Pancreas (tissue), 10 donors: Measurements from ENCODE around the gene GYPE. TPM values are rescaled to one million over a fixed set of nuclear protein-coding genes. Genes with fewer than 3 reads are reported as not detected.
A peak's percentile ranks its signal among the peaks of the same experiment; 100 is the strongest.
"Not testable (repeated sequence)": the region's sequence is repeated elsewhere in the genome, so short reads cannot be mapped to it uniquely, and the experiment has no call there.

Experiments
- ATAC-seq, 4 donors: fragments of 200-7000 bp; cut with Tn5 transposase; one replicate each; pipeline versions ENCODE4 v1.8.0 to v1.9.1; 2020; ENCODE audit warnings: mild to moderate bottlenecking in 4 of 4, moderate library complexity in 4 of 4
- DNase-seq, 6 donors: peaks; one replicate each; pipeline ENCODE4 v3.0.0-alpha.2; 2020
- FAIRE-seq: peaks from 2 replicates; lab custom pipeline; 2012; peaks lifted over from hg19 to GRCh38; lab: Jason Lieb, UNC
- H3K27ac ChIP-seq, 4 donors: fragments of 200-600 bp; sonication (generic); 1 replicate in 3 of 4; 2 replicates in 1 of 4; pipeline versions ENCODE4 v1.5.0 to v1.8.0; 2020
- H3K27me3 ChIP-seq, 4 donors: fragments of 200-600 bp; one replicate each; pipeline ENCODE4 v1.8.0; 2021
- H3K36me3 ChIP-seq, 3 donors: fragments of 200-600 bp; sonication (generic) in 1 of 3; one replicate each; pipeline versions ENCODE4 v1.5.0 to v1.8.0; 2020 to 2021
- H3K4me1 ChIP-seq, 3 donors: fragments of 200-600 bp; one replicate each; pipeline ENCODE4 v1.8.0; 2021
- H3K4me3 ChIP-seq, 4 donors: fragments of 200-600 bp; sonication (generic) in 2 of 4; one replicate each; pipeline versions ENCODE4 v1.5.0 to v1.8.0; 2020 to 2021
- H3K9me3 ChIP-seq, 4 donors: fragments of 200-600 bp; one replicate each; pipeline ENCODE4 v1.8.0; 2021
- WGBS, 2 donors: extraction: QIAGEN DNeasy Blood & Tissue Kit; methylation state at CpG; one replicate each; pipeline ENCODE4 v1.1.7; 2013; 5-methylcytosine and 5-hydroxymethylcytosine counted together
- intact Hi-C, 3 donors: fragments of 100-400 bp; cut with DNase I; formaldehyde crosslinking; loops; one replicate each; pipeline versions ENCODE4 v1.11.1 to v1.14.2; 2022
- polyA plus RNA-seq, 2 donors: library from polyadenylated mRNA; stranded (reverse); fragments of 200-250 nt; gene quantifications; one replicate each; pipeline ENCODE4 v1.2.3, GENCODE V29; 2013
- total RNA-seq, 6 donors: library from RNA; stranded (reverse); fragmentation: NEBNext Ultra II Directional in 4 of 6; extraction: Animal tissue kit (Norgen Biotek cat#: 25700) in 4 of 6; gene quantifications; one replicate each; pipeline versions ENCODE4 v1.2.1 to v1.2.4, GENCODE V29; 2021 to 2023
- TF ChIP-seq, protein P1 (sequence below), 4 donors: fragments of 200-600 bp; sonication (generic) in 3 of 4; IDR thresholded peaks; one replicate each; pipeline versions ENCODE4 v1.5.0 to v1.8.0; 2021; ENCODE audit warnings: antibody characterized with exemption in 4 of 4
- donor health status: healthy with polysubstance abuse.
- donor health status: DM: no; HTN: no; CAD: no; lungs with moderate emphysema.
- donor health status: DM: no; HTN: no; CAD: no.
- donor health status: control.
- donor health status: control.
- donor health status: Bipolar disorder and iron deficiency.
- donor health status: DM: yes; HTN: yes; CAD: no.
- donor health status: DM: no; HTN: no; CAD: no.
- donor health status: DM: no; HTN: no; CAD: no.
- donor health status: DM: yes; HTN: yes; CAD: no.

The GYPE gene
- total and polyA plus RNA-seq, 8 donors: 0.09 to 0.31 (median 0.15) TPM; not detected in 2

DNA sequence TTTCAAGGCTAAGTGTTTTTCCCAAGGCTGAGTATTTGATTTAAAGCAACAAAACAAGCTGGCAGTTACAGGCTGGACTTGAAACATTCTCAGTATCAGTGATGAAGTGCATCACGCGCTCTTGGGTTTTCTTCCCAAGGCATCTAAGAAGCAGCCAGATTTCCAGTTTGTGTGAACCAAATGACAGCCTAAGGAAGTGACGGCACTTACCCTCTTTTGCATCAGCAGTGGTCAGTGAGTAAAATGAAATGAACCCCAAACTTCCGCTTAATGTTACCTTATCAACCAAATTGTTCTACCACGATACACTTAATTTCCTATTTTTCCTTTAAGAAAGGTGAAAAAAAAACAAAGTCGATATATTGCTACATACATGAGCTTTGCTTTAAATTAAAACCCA lies 15.8 kb upstream of the GYPE start:
- Histone ChIP-seq H3K27ac (no peak overlapping the region), H3K4me1 (no peaks in the 10 kb centered on the region), H3K27me3 (no peaks in the 10 kb centered on the region), H3K4me3 (no peak overlapping the region), H3K9me3 (no peaks in the 10 kb centered on the region), H3K36me3 (no peaks in the 10 kb centered on the region)
- DNase-seq: no peak
- intact Hi-C loops: no loop called here
- FAIRE-seq: no peak
- ATAC-seq: no peak
- TF ChIP-seq, protein P1, sequence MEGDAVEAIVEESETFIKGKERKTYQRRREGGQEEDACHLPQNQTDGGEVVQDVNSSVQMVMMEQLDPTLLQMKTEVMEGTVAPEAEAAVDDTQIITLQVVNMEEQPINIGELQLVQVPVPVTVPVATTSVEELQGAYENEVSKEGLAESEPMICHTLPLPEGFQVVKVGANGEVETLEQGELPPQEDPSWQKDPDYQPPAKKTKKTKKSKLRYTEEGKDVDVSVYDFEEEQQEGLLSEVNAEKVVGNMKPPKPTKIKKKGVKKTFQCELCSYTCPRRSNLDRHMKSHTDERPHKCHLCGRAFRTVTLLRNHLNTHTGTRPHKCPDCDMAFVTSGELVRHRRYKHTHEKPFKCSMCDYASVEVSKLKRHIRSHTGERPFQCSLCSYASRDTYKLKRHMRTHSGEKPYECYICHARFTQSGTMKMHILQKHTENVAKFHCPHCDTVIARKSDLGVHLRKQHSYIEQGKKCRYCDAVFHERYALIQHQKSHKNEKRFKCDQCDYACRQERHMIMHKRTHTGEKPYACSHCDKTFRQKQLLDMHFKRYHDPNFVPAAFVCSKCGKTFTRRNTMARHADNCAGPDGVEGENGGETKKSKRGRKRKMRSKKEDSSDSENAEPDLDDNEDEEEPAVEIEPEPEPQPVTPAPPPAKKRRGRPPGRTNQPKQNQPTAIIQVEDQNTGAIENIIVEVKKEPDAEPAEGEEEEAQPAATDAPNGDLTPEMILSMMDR (IDR thresholded peaks at IDR 0.05): no peak
- 75 to 79% methylated on average over 6 of the region's 6 CpGs for WGBS, 2 donors

DNA sequence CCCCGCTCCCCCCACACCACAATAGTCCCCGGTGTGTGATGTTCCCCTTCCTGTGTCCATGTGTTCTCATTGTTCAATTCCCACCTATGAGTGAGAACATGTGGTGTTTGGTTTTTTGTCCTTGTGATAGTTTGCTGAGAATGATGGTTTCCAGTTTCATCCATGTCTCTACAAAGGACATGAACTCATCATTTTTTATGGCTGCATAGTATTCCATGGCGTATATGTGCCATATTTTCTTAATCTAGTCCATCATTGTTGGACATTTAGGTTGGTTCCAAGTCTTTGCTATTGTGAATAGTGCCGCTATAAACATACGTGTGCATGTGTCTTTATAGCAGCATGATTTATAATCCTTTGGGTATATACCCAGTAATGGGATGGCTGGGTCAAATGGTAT lies 11.1 kb upstream of the GYPE start:
- H3K36me3 ChIP-seq, intact Hi-C loops, FAIRE-seq, H3K27ac ChIP-seq, DNase-seq, H3K4me1 ChIP-seq, H3K27me3 ChIP-seq, H3K4me3 ChIP-seq, H3K9me3 ChIP-seq, ATAC-seq: not testable (repeated sequence)
- 86 to 87% methylated on average over 3 to 5 of the region's 5 CpGs for WGBS, 2 donors

DNA sequence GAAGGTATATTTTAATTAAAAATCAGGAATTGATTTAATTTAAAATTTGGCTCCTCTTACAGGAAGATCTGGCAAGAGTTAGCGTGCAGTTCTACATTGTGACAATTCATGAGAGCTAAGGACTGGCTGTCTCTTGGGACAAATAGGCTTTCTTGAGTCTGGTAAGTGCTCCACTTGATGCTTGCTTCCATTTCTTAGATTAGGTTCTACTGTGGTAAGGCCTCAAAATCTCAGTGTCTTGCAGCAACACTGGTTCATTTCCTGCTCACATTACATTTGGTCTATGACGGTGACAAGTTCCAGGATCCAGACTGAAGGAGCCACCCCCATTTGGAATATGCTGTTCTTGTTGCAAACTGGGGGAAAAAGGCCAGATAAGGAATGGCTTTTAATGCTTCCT lies 7.1 kb upstream of the GYPE start:
- H3K4me1 ChIP-seq, H3K9me3 ChIP-seq, FAIRE-seq, H3K36me3 ChIP-seq, DNase-seq, H3K27me3 ChIP-seq, ATAC-seq, intact Hi-C loops, H3K27ac ChIP-seq: not testable (repeated sequence)
- H3K4me3 ChIP-seq: peak overlapping the region in 1 of 4 donors; percentile 39
- 79 to 84% methylated on average over 1 of the region's 2 CpGs for WGBS, 2 donors

DNA sequence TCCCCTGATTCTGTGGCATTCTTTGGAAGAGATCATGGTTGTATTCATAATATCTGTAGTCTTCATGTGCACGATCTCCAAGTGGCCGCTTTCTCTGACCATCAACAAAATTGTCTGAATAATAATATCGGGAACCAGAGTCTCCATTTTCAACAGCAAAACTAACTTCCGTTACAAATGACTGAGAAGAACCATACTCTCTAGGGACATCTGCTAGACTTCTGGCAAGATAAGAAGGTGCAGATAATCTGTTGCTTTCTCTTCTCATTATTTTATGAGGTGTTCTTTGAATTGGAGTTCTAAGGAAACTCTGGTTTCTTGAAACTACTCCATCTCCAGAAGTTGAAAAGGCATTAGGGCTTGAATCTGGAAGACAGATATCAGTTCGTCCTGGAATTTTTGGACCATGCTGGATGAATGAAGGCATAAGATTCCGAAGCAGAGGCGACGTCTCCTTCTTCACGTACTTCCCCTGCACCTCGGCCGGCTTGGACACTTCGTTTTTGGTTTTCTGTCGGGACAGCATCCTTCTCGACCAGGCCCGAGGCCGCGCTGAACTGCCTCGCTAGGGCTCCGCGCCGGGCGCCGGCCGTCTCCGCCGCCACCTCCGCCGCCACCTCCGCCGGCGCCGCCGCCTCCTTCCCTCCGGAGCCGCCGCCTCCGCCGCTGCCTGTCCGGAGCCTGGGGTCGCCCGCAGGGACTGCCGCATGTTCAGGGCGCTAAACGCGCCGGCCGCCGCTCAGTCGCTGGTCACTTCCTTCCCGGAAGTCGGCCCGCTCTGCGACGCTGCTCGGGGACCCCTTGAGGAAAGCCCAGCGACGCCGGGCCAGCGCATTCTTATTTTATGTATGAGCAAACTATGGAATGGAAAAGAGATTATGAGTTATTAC lies 6.4 kb upstream of the GYPE start:
- H3K27ac ChIP-seq, H3K4me1 ChIP-seq, H3K9me3 ChIP-seq, H3K27me3 ChIP-seq, H3K36me3 ChIP-seq, intact Hi-C loops: not testable (repeated sequence)
- H3K4me3 ChIP-seq: peak overlapping the region in 2 of 4 donors; percentile 17 to 39
- WGBS, 2 donors: 22 to 24% methylated on average over 51 to 59 of the region's 59 CpGs
- DNase-seq (peak; percentile 2 to 66 (median 15)), ATAC-seq (peak in 3 of 4 donors; percentile 34 to 56 (median 35)), FAIRE-seq (peak; percentile 20)

DNA sequence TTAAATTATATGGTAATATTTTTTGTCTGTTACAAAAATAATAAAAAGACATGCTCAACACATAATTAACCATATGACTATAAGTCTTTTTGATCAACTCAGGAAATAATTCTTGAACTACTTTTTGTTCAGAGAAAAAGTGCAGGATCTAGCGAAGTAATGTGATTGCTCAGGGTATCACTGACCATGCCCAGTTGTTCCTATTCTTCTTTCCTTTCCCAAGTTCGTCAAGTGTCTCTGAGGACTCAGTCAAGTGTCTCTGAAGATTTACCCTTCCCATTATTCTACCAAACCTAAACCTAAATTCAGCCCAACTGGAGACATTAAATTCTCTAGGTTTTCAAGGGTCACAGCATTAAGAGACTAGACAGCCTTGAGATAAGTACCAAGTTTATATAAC lies 5.5 kb upstream of the GYPE start:
- DNase-seq, H3K4me1 ChIP-seq, H3K36me3 ChIP-seq, ATAC-seq, FAIRE-seq, H3K9me3 ChIP-seq, H3K4me3 ChIP-seq, H3K27me3 ChIP-seq, intact Hi-C loops, H3K27ac ChIP-seq: not testable (repeated sequence)
- 69 to 75% methylated on average over 2 of the region's 2 CpGs for WGBS, 2 donors

DNA sequence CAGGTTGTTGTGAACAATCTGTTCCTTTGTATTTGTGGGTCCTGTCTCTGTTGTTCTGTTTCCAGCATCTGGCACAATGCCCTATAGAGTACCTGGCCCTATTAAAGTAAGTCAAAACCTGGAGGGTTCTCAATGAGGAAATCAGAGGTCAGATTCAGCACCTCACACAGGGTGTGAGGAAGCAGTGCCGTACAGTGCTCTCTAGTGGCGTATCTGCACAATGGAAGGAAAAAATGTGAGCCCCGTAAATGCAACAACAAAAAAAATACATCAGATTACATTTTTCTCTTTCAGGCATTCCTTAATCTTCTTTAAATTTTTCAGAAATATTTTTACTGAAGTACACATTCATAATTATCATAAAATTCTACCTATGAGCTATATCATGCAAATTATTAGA lies 2.5 kb upstream of the GYPE start:
- DNase-seq (peak in 1 of 6 donors; percentile 8), ATAC-seq (peak in 3 of 4 donors; percentile 66 to 85 (median 79))
- H3K4me3 ChIP-seq, H3K4me1 ChIP-seq, H3K36me3 ChIP-seq, H3K27ac ChIP-seq, H3K9me3 ChIP-seq, FAIRE-seq, H3K27me3 ChIP-seq, intact Hi-C loops: not testable (repeated sequence)
- TF ChIP-seq, protein P1 (IDR thresholded peaks at IDR 0.05): peak in 2 of 4 donors; percentile 13 to 15
- WGBS, 2 donors: 11 to 23% methylated on average over 3 of the region's 3 CpGs

DNA sequence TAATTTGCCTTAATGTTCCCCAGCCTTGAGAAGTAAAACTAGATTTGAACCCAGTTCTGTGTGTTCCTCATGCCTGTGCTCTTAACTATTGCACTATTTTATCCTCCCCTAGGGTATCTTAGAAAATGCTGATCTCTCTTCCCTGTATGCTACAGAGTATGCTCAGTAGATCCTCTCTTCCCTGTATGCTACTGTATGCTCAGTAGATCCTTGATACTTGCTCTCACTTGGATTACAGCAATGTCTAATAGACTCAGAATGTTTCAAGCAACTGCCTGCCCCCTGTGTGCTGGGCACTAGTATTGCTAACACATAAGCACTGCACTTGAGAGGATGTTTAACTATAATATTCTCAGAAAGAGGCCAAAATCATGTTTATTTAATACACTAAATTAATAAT lies 928 bp downstream of the GYPE start:
- intact Hi-C loops, DNase-seq, H3K4me3 ChIP-seq, FAIRE-seq, H3K27me3 ChIP-seq, H3K36me3 ChIP-seq, ATAC-seq, H3K27ac ChIP-seq, H3K4me1 ChIP-seq, H3K9me3 ChIP-seq: not testable (repeated sequence)

DNA sequence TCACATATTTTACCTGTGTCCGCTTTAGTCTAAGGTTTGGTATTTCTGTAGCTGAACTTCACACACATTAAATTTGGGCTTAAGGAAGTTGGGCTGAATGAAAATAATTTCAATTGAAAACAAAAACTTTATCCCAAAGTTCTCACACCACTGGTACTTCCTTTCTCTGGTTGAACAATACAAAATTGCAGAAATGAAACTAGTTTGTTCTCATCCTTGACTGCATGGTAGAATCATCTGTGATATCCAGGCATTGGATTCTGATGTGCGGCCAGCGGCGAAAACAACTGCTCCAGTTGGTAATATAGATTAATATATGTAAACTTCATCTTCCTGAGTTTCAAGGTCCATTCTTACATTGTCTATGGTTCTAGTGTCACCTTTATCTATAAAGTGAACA lies 15.0 kb downstream of the GYPE start:
- DNase-seq, H3K4me3 ChIP-seq, FAIRE-seq, H3K36me3 ChIP-seq, H3K27ac ChIP-seq, intact Hi-C loops, ATAC-seq, H3K27me3 ChIP-seq, H3K9me3 ChIP-seq, H3K4me1 ChIP-seq: not testable (repeated sequence)
- 74 to 75% methylated on average over 4 of the region's 4 CpGs for WGBS, 2 donors

DNA sequence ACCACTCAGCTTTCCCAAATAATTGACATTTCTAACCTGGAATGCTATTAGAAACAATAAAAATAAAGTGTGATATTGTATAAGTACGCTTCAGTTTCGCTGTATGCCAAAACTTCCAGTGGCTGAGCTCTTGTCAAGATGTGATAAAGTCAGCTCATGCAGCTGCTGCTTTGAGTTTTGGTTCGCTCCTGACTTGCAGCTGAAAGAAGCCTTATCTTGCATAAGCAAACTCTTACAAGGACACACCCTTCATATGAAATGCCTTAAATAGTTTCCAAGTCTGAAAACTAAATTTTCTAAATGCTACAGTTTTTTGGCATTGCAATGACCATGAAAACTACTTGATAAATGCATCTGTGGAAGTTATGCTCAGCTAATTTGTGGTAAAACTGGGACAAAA lies 17.2 kb downstream of the GYPE start:
- H3K36me3 ChIP-seq, FAIRE-seq, H3K27me3 ChIP-seq, H3K4me3 ChIP-seq, H3K27ac ChIP-seq, ATAC-seq, H3K9me3 ChIP-seq, DNase-seq, H3K4me1 ChIP-seq, intact Hi-C loops: not testable (repeated sequence)
- WGBS, 2 donors: 20% methylated on average over 1 of the region's 3 CpGs; no CpG with 5 or more reads in 1 of the 2 donors

DNA sequence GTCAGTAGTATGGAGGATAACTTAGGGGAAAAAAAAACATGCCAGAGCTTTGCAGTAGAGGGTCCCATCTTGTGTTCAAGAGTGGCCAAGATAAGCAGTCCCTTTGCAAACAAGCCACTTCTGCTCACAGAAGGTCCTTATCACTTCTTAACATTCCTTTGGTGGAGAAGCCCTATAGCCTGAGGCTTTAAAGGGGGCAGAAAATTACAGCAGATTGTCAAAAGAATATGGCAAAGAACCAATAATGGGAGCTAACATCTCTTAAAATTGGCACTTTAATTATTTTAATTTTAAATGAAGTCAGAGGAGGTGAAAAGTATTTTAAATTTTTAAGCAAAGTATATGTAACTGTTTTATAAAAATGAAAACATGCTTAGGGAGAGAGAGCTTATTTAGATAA lies 20.4 kb downstream of the GYPE start:
- ATAC-seq, FAIRE-seq, H3K27ac ChIP-seq, intact Hi-C loops, H3K36me3 ChIP-seq, DNase-seq, H3K4me3 ChIP-seq, H3K27me3 ChIP-seq, H3K9me3 ChIP-seq, H3K4me1 ChIP-seq: not testable (repeated sequence)
